Measurements from ENCODE around the gene BLACAT1. TPM values are rescaled to one million over a fixed set of nuclear protein-coding genes. Genes with fewer than 3 reads are reported as not detected.

BLACAT1 gene
- total and polyA plus RNA-seq, 9 of the 15 experiments (the other 6 are each of a cell fraction or from before 2014, with no cell fraction given): 0.10 to 5.9 (median 0.73) TPM

GRCh38 chr1:205447457-205448341, 8.1 kb downstream of the BLACAT1 start:
- peak in 3 of 4 experiments; percentile 31 to 67 (median 65) for DNase-seq (ENCODE audit: extremely low read depth in 1 of 4, low spot score in 3 of 4)
- POLR2A ChIA-PET: interaction anchor here (0.5 to 1.6 kb wide), 3 partner anchors 42 to 1400 kb away, joined by 3 to 4 read pairs (median 3); no protein-coding TSS in a partner anchor
- TF ChIP-seq RCOR1 (IDR thresholded peaks at IDR 0.05; ENCODE audit: borderline replicate concordance in 1 of 2, low read depth in 2 of 2, low read length in 2 of 2) (0 out of 4 replicates have a peak, but pooled peaks of 1 of the 2 experiments have one; percentile 10), ZNF436 (CRISPR knock-in tag; IDR thresholded peaks at IDR 0.05) (no peak), MTA3 (IDR thresholded peaks at IDR 0.05; ENCODE audit: borderline replicate concordance) (no peak), ZNF398 (CRISPR knock-in tag; IDR thresholded peaks at IDR 0.05) (no peak), NFIC (IDR thresholded peaks at IDR 0.05) (peak; percentile 72), ZFX (CRISPR knock-in tag; IDR thresholded peaks at IDR 0.05) (peak; percentile 15), ZFP36 (IDR thresholded peaks at IDR 0.05; ENCODE audit: low read depth, low read length, partially characterized antibody) (peak; percentile 16)
- TF ChIP-seq, protein P1, sequence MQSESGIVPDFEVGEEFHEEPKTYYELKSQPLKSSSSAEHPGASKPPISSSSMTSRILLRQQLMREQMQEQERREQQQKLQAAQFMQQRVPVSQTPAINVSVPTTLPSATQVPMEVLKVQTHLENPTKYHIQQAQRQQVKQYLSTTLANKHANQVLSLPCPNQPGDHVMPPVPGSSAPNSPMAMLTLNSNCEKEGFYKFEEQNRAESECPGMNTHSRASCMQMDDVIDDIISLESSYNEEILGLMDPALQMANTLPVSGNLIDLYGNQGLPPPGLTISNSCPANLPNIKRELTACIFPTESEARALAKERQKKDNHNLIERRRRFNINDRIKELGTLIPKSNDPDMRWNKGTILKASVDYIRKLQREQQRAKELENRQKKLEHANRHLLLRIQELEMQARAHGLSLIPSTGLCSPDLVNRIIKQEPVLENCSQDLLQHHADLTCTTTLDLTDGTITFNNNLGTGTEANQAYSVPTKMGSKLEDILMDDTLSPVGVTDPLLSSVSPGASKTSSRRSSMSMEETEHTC (IDR thresholded peaks at IDR 0.05): no peak
- TF ChIP-seq, protein P2, sequence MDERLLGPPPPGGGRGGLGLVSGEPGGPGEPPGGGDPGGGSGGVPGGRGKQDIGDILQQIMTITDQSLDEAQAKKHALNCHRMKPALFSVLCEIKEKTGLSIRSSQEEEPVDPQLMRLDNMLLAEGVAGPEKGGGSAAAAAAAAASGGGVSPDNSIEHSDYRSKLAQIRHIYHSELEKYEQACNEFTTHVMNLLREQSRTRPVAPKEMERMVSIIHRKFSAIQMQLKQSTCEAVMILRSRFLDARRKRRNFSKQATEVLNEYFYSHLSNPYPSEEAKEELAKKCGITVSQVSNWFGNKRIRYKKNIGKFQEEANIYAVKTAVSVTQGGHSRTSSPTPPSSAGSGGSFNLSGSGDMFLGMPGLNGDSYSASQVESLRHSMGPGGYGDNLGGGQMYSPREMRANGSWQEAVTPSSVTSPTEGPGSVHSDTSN (CRISPR knock-in tag; IDR thresholded peaks at IDR 0.05; ENCODE audit: low read depth): peak; percentile 45; the same call in 1 of the 2 replicates
- TF ChIP-seq, protein P2 (tag; conservative IDR thresholded peaks at IDR 0.05; ENCODE audit: low read depth): peak; percentile 59
- TF ChIP-seq, protein P3, sequence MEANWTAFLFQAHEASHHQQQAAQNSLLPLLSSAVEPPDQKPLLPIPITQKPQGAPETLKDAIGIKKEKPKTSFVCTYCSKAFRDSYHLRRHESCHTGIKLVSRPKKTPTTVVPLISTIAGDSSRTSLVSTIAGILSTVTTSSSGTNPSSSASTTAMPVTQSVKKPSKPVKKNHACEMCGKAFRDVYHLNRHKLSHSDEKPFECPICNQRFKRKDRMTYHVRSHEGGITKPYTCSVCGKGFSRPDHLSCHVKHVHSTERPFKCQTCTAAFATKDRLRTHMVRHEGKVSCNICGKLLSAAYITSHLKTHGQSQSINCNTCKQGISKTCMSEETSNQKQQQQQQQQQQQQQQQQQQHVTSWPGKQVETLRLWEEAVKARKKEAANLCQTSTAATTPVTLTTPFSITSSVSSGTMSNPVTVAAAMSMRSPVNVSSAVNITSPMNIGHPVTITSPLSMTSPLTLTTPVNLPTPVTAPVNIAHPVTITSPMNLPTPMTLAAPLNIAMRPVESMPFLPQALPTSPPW (CRISPR knock-in tag; IDR thresholded peaks at IDR 0.05): peak; percentile 30; the same call in 1 of the 2 replicates

More at GRCh38 chr1:205447457-205448341, 8.1 kb downstream of the BLACAT1 start:
- 39% methylated on average over 19 of the region's 19 CpGs for WGBS (ENCODE audit: insufficient coverage, low coverage, missing lambda C conversion rate)
- intact Hi-C loops (cut with micrococcal nuclease) (no loop called here), in situ Hi-C loops (cut with MboI) (no loop called here)
- Histone ChIP-seq H3K4me1 (replicated peaks in 1 of 2; ENCODE audit: control insufficient read depth in 2 of 2, insufficient read depth in 2 of 2, low read length in 2 of 2) (peaks cover 45 to 48% of the 10 kb centered on the region in 2 experiments; a peak in 4 of 5 replicates), H3K79me2 (ENCODE audit: control insufficient read depth, insufficient read depth, low read length) (peaks cover 10% of the 10 kb centered on the region; the same call in 2 of the 3 replicates), H3K4me3 (no peak overlapping the region; the same call in 1 of the 2 replicates), H3K4me2 (ENCODE audit: insufficient read depth, low read length) (peak overlapping the region; percentile 33), H2AFZ (ENCODE audit: low read depth, low read length) (peak overlapping the region; percentile 52; the same call in 1 of the 2 replicates), H3K9ac (ENCODE audit: insufficient read depth in 1 of 2, low read depth in 2 of 2, low read length in 2 of 2) (peak overlapping the region in 1 of 2 experiments; percentile 76; a peak in 2 of 4 replicates), H3K36me3 (ENCODE audit: control insufficient read depth, insufficient read depth, low read length) (no peaks in the 10 kb centered on the region), H3K27me3 (ENCODE audit: control insufficient read depth in 2 of 2, insufficient read depth in 2 of 2, low read length in 2 of 2) (0 out of 5 replicates have a peak, but pooled peaks cover 0 to 3% of the 10 kb centered on the region in 2 experiments), H3K27ac (ENCODE audit: extremely low read depth, low read depth, low read length) (no peak overlapping the region), H3K9me1 (ENCODE audit: control insufficient read depth, insufficient read depth, low read length) (no peaks in the 10 kb centered on the region), H3K9me3 (replicated peaks; ENCODE audit: control insufficient read depth, insufficient read depth, low read depth, low read length) (no peaks in the 10 kb centered on the region), H4K20me1 (replicated peaks; ENCODE audit: control insufficient read depth, insufficient read depth, low read length) (no peaks in the 10 kb centered on the region)
- no TSS peak for BruUV-seq (replicated peaks)
- FAIRE-seq (no peak), ATAC-seq (peak; percentile 6; the same call in 1 of the 3 replicates)
- CTCF ChIA-PET (ENCODE audit: low intra/inter-chr PET ratio): no interaction called here
